Hepatocyte (in vitro differentiated cells): ENCODE results near the gene HINFP. TPM values are rescaled to one million over a fixed set of nuclear protein-coding genes. Genes with fewer than 3 reads are reported as not detected.
"Not testable (repeated sequence)": the region's sequence is repeated elsewhere in the genome, so short reads cannot be mapped to it uniquely, and the experiment has no call there.

Experiments
- DNase-seq: peaks from one replicate; pipeline ENCODE4 v3.0.0-alpha.2; 2016; ENCODE audit warnings: low spot score
- H2AFZ ChIP-seq: fragments of 200-600 bp; sonication (generic); 2 replicates; pipeline ENCODE4 v1.6.0; 2016; ENCODE audit warnings: antibody characterized with exemption, mild to moderate bottlenecking
- H3K27ac ChIP-seq: fragments of 200-600 bp; sonication (generic); 2 replicates; pipeline ENCODE4 v1.5.1; 2016; ENCODE audit warnings: mild to moderate bottlenecking
- H3K27me3 ChIP-seq: fragments of 200-600 bp; sonication (generic); 2 replicates; pipeline ENCODE4 v1.6.1; 2016
- H3K36me3 ChIP-seq: fragments of 200-600 bp; sonication (generic); replicated peaks from 2 replicates; pipeline ENCODE4 v1.5.1; 2016; ENCODE audit warnings: low read depth; ENCODE audit not compliant: insufficient read depth
- H3K4me1 ChIP-seq: fragments of 200-600 bp; sonication (generic); 2 replicates; pipeline ENCODE4 v1.5.1; 2016; ENCODE audit warnings: mild to moderate bottlenecking, moderate library complexity; ENCODE audit not compliant: insufficient read depth
- H3K4me2 ChIP-seq: fragments of 200-600 bp; sonication (generic); 2 replicates; pipeline ENCODE4 v1.6.0; 2016
- H3K4me3 ChIP-seq: fragments of 200-600 bp; sonication (generic); 2 replicates; pipeline ENCODE4 v1.5.1; 2016; ENCODE audit warnings: mild to moderate bottlenecking
- H3K79me2 ChIP-seq: fragments of 200-600 bp; sonication (generic); 2 replicates; pipeline ENCODE4 v1.6.0; 2017; ENCODE audit warnings: mild to moderate bottlenecking
- H3K9me2 ChIP-seq: fragments of 200-600 bp; sonication (generic); replicated peaks from 2 replicates; pipeline ENCODE4 v1.6.0; 2017; ENCODE audit warnings: mild to moderate bottlenecking; ENCODE audit not compliant: insufficient read depth
- H3K9me3 ChIP-seq: fragments of 200-600 bp; sonication (generic); 2 replicates; pipeline ENCODE4 v1.5.1; 2016; ENCODE audit warnings: low read depth, mild to moderate bottlenecking
- H4K20me1 ChIP-seq: fragments of 200-600 bp; sonication (generic); 2 replicates; pipeline ENCODE4 v1.6.0; 2016; ENCODE audit warnings: mild to moderate bottlenecking; ENCODE audit not compliant: insufficient read depth, poor library complexity, severe bottlenecking
- CTCF ChIP-seq: fragments of 200-600 bp; sonication (generic); IDR thresholded peaks from 2 replicates; pipeline ENCODE4 v1.5.1; 2016; ENCODE audit warnings: antibody characterized with exemption, mild to moderate bottlenecking; ENCODE audit not compliant: poor library complexity
- EZH2 ChIP-seq: fragments of 200-600 bp; sonication (generic); IDR thresholded peaks from 2 replicates; pipeline ENCODE4 v1.6.1; 2016; ENCODE audit warnings: antibody characterized with exemption, mild to moderate bottlenecking, borderline replicate concordance
- EZH2phosphoT487 ChIP-seq: fragments of 200-600 bp; sonication (generic); IDR thresholded peaks from one replicate; pipeline ENCODE4 v1.6.1; 2018; ENCODE audit warnings: antibody characterized with exemption, mild to moderate bottlenecking, low read depth, moderate library complexity; ENCODE audit not compliant: unreplicated experiment, severe bottlenecking
- WGBS: methylation state at CpG from one replicate; pipeline ENCODE4 v1.1.6; 2016; ENCODE audit warnings: low lambda C conversion rate; ENCODE audit errors: missing lambda C conversion rate; 5-methylcytosine and 5-hydroxymethylcytosine counted together
- polyA plus RNA-seq: library from polyadenylated mRNA; unstranded; fragments of >200 nt; fragmentation: Nextera tagmentation; extraction: Ambion mirVana; gene quantifications from 2 replicates; pipeline ENCODE4 v1.2.1, GENCODE V29; 2016
- total RNA-seq: library from RNA; depleted of rRNA; stranded (reverse); fragments of >200 nt; gene quantifications from 2 replicates; pipeline ENCODE4 v1.2.3, GENCODE V29; 2014

The HINFP gene
- total and polyA plus RNA-seq, 2 experiments from 2014 or later: 19.8 to 25.3 TPM

- Histone ChIP-seq H3K27me3 (no peaks in the 10 kb centered on the region), H3K36me3 (no peaks in the 10 kb centered on the region), H4K20me1 (no peaks in the 10 kb centered on the region), H3K27ac (no peak overlapping the region), H3K4me3 (no peak overlapping the region), H3K79me2 (no peaks in the 10 kb centered on the region), H3K4me2 (no peak overlapping the region), H2AFZ (no peak overlapping the region), H3K9me3 (no peaks in the 10 kb centered on the region), H3K9me2 (no peaks in the 10 kb centered on the region), H3K4me1 (no peaks in the 10 kb centered on the region)
- 91% methylated on average over 8 of the region's 8 CpGs for WGBS
- DNase-seq: no peak
- TF ChIP-seq EZH2 (no peak), CTCF (no peak), EZH2phosphoT487 (no peak)
Measured at GRCh38 chr11:119161871-119162270, 40.5 kb downstream of the HINFP start.

- no peaks in the 10 kb centered on the region for H3K36me3 ChIP-seq
- no peak overlapping the region for H3K4me3 ChIP-seq
- 66% methylated on average over 8 of the region's 8 CpGs for WGBS
- H3K27ac ChIP-seq: no peak overlapping the region
- TF ChIP-seq CTCF: no peak
- no peak for TF ChIP-seq EZH2phosphoT487
- no peak for TF ChIP-seq EZH2
- no peaks in the 10 kb centered on the region for H3K9me2 ChIP-seq
- no peaks in the 10 kb centered on the region for H3K79me2 ChIP-seq
- no peaks in the 10 kb centered on the region for H4K20me1 ChIP-seq
- peaks cover 3% of the 10 kb centered on the region for H3K4me1 ChIP-seq
- no peak overlapping the region for H3K4me2 ChIP-seq
- H3K9me3 ChIP-seq: no peaks in the 10 kb centered on the region
- H3K27me3 ChIP-seq: no peaks in the 10 kb centered on the region
- no peak for DNase-seq
- no peak overlapping the region for H2AFZ ChIP-seq
Measured at GRCh38 chr11:119166368-119167076, 45.1 kb downstream of the HINFP start.

- not testable (repeated sequence) for H2AFZ ChIP-seq, H3K79me2 ChIP-seq, DNase-seq, H3K9me3 ChIP-seq, H3K4me2 ChIP-seq, H4K20me1 ChIP-seq, H3K4me3 ChIP-seq, H3K27me3 ChIP-seq, H3K9me2 ChIP-seq, H3K4me1 ChIP-seq, H3K36me3 ChIP-seq, H3K27ac ChIP-seq
- 74% methylated on average over 10 of the region's 10 CpGs for WGBS
Measured at GRCh38 chr11:119167077-119167458, 45.7 kb downstream of the HINFP start.

- H3K27ac ChIP-seq: no peak overlapping the region
Measured at GRCh38 chr11:119167933-119168332, 46.6 kb downstream of the HINFP start.

More at GRCh38 chr11:119167933-119168332, 46.6 kb downstream of the HINFP start:
- no peak overlapping the region for H2AFZ ChIP-seq
- no peaks in the 10 kb centered on the region for H3K27me3 ChIP-seq
- no peak overlapping the region for H3K4me2 ChIP-seq
- no peaks in the 10 kb centered on the region for H3K9me2 ChIP-seq
- H3K4me3 ChIP-seq: no peak overlapping the region
- no peaks in the 10 kb centered on the region for H3K9me3 ChIP-seq
- H3K36me3 ChIP-seq: no peaks in the 10 kb centered on the region
- H3K4me1 ChIP-seq: peaks cover 3% of the 10 kb centered on the region
- TF ChIP-seq CTCF: no peak
- no peak for TF ChIP-seq EZH2phosphoT487
- TF ChIP-seq EZH2: no peak
- no peak for DNase-seq
- no peaks in the 10 kb centered on the region for H3K79me2 ChIP-seq
- WGBS: 77% methylated on average over 6 of the region's 6 CpGs
- H4K20me1 ChIP-seq: no peaks in the 10 kb centered on the region
